Measurements from ENCODE around the gene VGLL1.

The VGLL1 gene

DNA sequence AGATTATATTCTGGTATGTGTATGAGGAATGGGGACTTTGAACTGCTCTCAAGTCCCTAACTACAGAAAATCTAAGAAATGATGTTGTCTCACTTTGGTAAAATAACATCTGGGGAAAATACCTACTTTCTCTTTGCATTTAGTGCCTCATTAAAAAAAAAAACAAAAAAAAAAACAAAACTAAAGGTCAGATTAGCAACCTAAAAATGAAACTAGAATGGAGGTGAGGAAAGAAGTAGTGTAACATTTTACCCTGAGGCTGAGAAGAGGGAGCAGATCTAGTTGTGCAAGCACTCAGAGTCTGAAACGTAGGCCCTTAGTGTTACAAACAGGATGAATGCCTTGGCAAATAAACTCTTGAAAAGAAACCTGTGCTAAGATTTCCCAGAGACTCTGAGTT lies 56.0 kb downstream of the VGLL1 start:
- intact Hi-C loops (cut with DNase I; ENCODE audit: low total_unique reads): no loop called here
- Histone ChIP-seq H3K36me3 (no peaks in the 10 kb centered on the region), H3K4me3 (no peak overlapping the region), H3K27ac (no peak overlapping the region), H3K9me3 (no peaks in the 10 kb centered on the region), H3K4me1 (no peaks in the 10 kb centered on the region), H3K27me3 (no peaks in the 10 kb centered on the region)
- no peak for DNase-seq
- TF ChIP-seq, protein P1, sequence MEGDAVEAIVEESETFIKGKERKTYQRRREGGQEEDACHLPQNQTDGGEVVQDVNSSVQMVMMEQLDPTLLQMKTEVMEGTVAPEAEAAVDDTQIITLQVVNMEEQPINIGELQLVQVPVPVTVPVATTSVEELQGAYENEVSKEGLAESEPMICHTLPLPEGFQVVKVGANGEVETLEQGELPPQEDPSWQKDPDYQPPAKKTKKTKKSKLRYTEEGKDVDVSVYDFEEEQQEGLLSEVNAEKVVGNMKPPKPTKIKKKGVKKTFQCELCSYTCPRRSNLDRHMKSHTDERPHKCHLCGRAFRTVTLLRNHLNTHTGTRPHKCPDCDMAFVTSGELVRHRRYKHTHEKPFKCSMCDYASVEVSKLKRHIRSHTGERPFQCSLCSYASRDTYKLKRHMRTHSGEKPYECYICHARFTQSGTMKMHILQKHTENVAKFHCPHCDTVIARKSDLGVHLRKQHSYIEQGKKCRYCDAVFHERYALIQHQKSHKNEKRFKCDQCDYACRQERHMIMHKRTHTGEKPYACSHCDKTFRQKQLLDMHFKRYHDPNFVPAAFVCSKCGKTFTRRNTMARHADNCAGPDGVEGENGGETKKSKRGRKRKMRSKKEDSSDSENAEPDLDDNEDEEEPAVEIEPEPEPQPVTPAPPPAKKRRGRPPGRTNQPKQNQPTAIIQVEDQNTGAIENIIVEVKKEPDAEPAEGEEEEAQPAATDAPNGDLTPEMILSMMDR (IDR thresholded peaks at IDR 0.05): no peak

DNA sequence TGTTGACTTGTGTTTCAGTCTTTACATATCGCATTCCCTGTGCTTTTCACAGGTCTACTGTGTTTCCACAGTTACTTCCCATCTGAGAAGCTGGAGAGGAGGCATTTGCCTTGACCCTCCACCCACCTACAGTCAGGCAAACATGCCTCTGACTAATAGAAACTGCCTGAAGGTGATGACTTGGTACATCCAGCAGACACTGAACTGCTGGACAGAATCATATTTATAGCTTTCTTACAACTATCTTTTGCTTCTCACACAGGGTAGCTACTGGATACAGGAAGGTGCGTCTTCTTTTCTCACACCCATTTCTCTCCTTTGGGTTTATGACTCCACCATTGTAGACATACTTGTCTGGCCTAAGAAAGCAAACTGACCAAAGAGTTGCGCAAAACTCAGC lies 58.0 kb downstream of the VGLL1 start:
- H3K4me3 ChIP-seq: no peak overlapping the region
- DNase-seq: no peak
- TF ChIP-seq, protein P1 (IDR thresholded peaks at IDR 0.05): no peak
- H3K27me3 ChIP-seq: no peaks in the 10 kb centered on the region
- H3K9me3 ChIP-seq: no peaks in the 10 kb centered on the region
- intact Hi-C loops (cut with DNase I; ENCODE audit: low total_unique reads): no loop called here
- H3K36me3 ChIP-seq: no peaks in the 10 kb centered on the region
- no peak overlapping the region for H3K27ac ChIP-seq
- no peaks in the 10 kb centered on the region for H3K4me1 ChIP-seq

DNA sequence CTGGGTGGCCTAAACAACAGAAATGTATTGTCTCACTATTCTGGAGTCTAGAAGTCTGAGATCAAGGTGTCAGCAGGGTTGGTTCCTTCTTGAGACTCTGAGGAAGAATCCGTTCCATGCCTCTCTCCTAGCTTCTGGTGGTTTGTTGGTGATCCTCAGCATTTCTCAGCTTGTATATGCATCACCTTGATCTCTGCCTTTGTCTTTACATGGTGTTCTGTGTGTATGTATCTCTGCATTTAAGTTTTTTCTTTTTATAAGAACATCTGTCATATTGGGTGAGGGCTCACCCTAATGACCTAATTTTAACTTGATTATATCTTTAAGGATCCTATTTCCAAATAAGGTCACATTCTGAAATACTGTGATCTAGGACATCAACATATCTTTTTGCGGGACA lies 65.3 kb downstream of the VGLL1 start:
- no peak for DNase-seq
- intact Hi-C loops (cut with DNase I; ENCODE audit: low total_unique reads): no loop called here
- TF ChIP-seq, protein P1 (IDR thresholded peaks at IDR 0.05): no peak
- Histone ChIP-seq H3K27ac (no peak overlapping the region), H3K9me3 (no peaks in the 10 kb centered on the region), H3K4me3 (no peak overlapping the region), H3K4me1 (no peaks in the 10 kb centered on the region), H3K27me3 (no peaks in the 10 kb centered on the region), H3K36me3 (no peaks in the 10 kb centered on the region)

DNA sequence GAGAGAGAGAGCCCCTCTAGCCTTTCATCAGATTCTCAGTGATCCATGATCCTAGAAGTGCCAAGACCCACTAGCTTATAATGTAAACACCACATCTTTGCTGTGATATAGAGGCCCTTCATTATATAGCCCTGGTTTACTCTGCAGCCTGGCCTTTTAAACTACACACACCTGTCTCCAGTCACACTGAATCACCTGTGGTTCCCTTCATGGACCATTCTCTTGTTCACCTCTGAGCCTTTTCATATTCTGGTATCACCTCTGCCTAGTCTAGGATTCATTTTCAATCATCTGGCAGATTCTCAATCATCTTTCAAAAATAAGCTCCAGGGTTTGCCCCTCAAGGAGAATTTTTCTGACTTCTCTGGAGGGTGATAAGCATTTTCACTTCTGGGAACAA lies 65.9 kb downstream of the VGLL1 start:
- DNase-seq: no peak
- intact Hi-C loops (cut with DNase I; ENCODE audit: low total_unique reads): no loop called here
- TF ChIP-seq, protein P1 (IDR thresholded peaks at IDR 0.05): no peak
- Histone ChIP-seq H3K4me1 (no peaks in the 10 kb centered on the region), H3K27me3 (no peaks in the 10 kb centered on the region), H3K27ac (no peak overlapping the region), H3K36me3 (no peaks in the 10 kb centered on the region), H3K9me3 (no peaks in the 10 kb centered on the region), H3K4me3 (no peak overlapping the region)

DNA sequence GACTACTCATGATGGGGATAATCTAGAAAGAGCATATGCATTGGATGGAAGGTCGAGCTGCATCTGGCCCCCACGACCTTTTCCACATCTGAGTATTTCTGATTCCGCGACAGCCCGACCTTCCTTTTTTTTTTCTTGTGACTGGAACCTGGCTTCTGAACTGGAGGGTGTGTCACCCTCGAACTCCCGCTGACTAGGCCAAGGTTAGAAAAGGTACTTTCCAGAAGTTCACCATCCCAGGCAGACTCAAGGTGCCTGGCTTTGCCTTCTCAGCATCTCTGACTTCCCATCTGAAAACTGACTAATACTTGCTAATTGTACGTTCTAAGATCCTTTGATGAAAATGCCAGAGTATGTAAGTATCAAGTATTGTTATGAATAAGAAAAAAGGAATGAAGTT lies 66.6 kb downstream of the VGLL1 start:
- no peak for DNase-seq
- H3K27me3 ChIP-seq: no peaks in the 10 kb centered on the region
- H3K4me3 ChIP-seq: no peak overlapping the region
- intact Hi-C loops (cut with DNase I; ENCODE audit: low total_unique reads): no loop called here
- no peaks in the 10 kb centered on the region for H3K9me3 ChIP-seq
- TF ChIP-seq, protein P1 (IDR thresholded peaks at IDR 0.05): no peak
- no peaks in the 10 kb centered on the region for H3K4me1 ChIP-seq
- H3K36me3 ChIP-seq: no peaks in the 10 kb centered on the region
- no peak overlapping the region for H3K27ac ChIP-seq

DNA sequence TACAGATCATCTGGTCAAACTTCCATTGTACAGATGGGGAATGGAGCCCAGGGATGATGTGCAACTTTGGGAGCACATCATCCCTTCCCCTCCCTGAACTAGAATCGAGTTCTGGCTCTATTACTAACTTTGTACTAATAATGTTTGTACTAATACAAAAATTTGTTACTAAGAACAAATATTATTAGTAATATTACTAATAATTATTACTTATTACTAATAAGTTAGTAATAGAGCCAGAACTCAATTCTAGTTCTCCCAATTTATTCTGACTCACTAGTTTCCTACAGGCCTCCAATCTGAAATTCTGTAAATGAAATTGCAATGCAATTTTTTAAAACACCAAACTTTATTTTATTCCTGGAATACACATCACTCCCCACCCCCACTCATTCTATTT lies 68.0 kb downstream of the VGLL1 start:
- Histone ChIP-seq H3K4me3 (no peak overlapping the region), H3K27me3 (no peaks in the 10 kb centered on the region), H3K9me3 (no peaks in the 10 kb centered on the region), H3K27ac (no peak overlapping the region), H3K36me3 (no peaks in the 10 kb centered on the region), H3K4me1 (no peaks in the 10 kb centered on the region)
- no peak for DNase-seq
- TF ChIP-seq, protein P1 (IDR thresholded peaks at IDR 0.05): no peak
- intact Hi-C loops (cut with DNase I; ENCODE audit: low total_unique reads): no loop called here
